Gastroesophageal sphincter (tissue), 4 donors: Measurements from ENCODE around the gene DUSP12. TPM values are rescaled to one million over a fixed set of nuclear protein-coding genes. Genes with fewer than 3 reads are reported as not detected.
"Not testable (repeated sequence)": the region's sequence is repeated elsewhere in the genome, so short reads cannot be mapped to it uniquely, and the experiment has no call there.

ENCODE experiments used
- ATAC-seq: fragments of 150-250 bp; one replicate; pipeline ENCODE4 v1.9.1; 2016; ENCODE audit warnings: mild to moderate bottlenecking, moderate library complexity
- H3K27ac ChIP-seq, 4 donors: fragments of 200-600 bp; sonication (generic) in 3 of 4; 1 replicate in 3 of 4; 2 replicates in 1 of 4; pipeline ENCODE4 v1.5.1; 2016 to 2019
- H3K27me3 ChIP-seq: fragments of 200-600 bp; sonication (generic); one replicate; pipeline ENCODE4 v1.5.1; 2019
- H3K36me3 ChIP-seq, 2 donors: fragments of 200-600 bp; sonication (generic); one replicate each; pipeline ENCODE4 v1.5.1; 2019; ENCODE audit warnings: control low read depth in 1 of 2
- H3K4me1 ChIP-seq, 3 donors: fragments of 200-600 bp; sonication (generic); 1 replicate in 2 of 3; 2 replicates in 1 of 3; pipeline ENCODE4 v1.5.1; 2016 to 2019; ENCODE audit warnings: control low read depth in 2 of 3
- H3K4me3 ChIP-seq, 2 donors: fragments of 200-600 bp; sonication (generic); one replicate each; pipeline ENCODE4 v1.5.1; 2019; ENCODE audit warnings: mild to moderate bottlenecking in 1 of 2, moderate library complexity in 1 of 2
- H3K9me3 ChIP-seq, 3 donors: fragments of 200-600 bp; sonication (generic); one replicate each; pipeline ENCODE4 v1.5.1; 2017 to 2019; ENCODE audit warnings: control low read depth in 2 of 3
- EP300 ChIP-seq: sonication (generic); formaldehyde crosslinking; IDR thresholded peaks from one replicate; pipeline ENCODE4 v1.6.1; 2017; ENCODE audit warnings: antibody characterized with exemption, mild to moderate bottlenecking
- POLR2A ChIP-seq, 2 donors: fragments of 450-650 bp; IDR thresholded peaks; one replicate each; pipeline ENCODE4 v1.6.1; 2017; ENCODE audit warnings: antibody characterized with exemption in 2 of 2, mild to moderate bottlenecking in 2 of 2, moderate library complexity in 1 of 2
- POLR2AphosphoS5 ChIP-seq: sonication (generic); formaldehyde crosslinking; IDR thresholded peaks from one replicate; pipeline ENCODE4 v1.6.1; 2017; ENCODE audit warnings: antibody characterized with exemption
- WGBS, 2 donors: methylation state at CpG; one replicate each; pipeline ENCODE4 v1.1.5; 2018; ENCODE audit warnings: low coverage in 1 of 2; 5-methylcytosine and 5-hydroxymethylcytosine counted together
- total RNA-seq, 4 donors: library from RNA; depleted of rRNA; stranded (reverse); fragments of >200 nt; gene quantifications; one replicate each; pipeline ENCODE4 v1.1.0, GENCODE V29; 2016
- TF ChIP-seq, protein P1 (sequence below), 4 experiments: fragments of 200-600 bp in 2 of 4; fragments of 450-650 bp in 2 of 4; sonication (generic) in 1 of 4; IDR thresholded peaks; one replicate each; pipeline ENCODE4 v1.5.1; 2017 to 2019; ENCODE audit warnings: antibody characterized with exemption in 4 of 4, mild to moderate bottlenecking in 2 of 4, moderate library complexity in 2 of 4

DUSP12 gene
- total RNA-seq, 4 donors from 2014 or later: 16.8 to 31.8 (median 24.7) TPM

GRCh38 chr1:161723459-161724141, 26.0 kb upstream of the DUSP12 start:
- 91% methylated on average over 1 of the region's 8 CpGs; no CpG with 5 or more reads in 1 of the 2 donors for WGBS, 2 donors
- TF ChIP-seq POLR2A (IDR thresholded peaks at IDR 0.05): no peak
- no peak for TF ChIP-seq POLR2AphosphoS5
- TF ChIP-seq, protein P1, sequence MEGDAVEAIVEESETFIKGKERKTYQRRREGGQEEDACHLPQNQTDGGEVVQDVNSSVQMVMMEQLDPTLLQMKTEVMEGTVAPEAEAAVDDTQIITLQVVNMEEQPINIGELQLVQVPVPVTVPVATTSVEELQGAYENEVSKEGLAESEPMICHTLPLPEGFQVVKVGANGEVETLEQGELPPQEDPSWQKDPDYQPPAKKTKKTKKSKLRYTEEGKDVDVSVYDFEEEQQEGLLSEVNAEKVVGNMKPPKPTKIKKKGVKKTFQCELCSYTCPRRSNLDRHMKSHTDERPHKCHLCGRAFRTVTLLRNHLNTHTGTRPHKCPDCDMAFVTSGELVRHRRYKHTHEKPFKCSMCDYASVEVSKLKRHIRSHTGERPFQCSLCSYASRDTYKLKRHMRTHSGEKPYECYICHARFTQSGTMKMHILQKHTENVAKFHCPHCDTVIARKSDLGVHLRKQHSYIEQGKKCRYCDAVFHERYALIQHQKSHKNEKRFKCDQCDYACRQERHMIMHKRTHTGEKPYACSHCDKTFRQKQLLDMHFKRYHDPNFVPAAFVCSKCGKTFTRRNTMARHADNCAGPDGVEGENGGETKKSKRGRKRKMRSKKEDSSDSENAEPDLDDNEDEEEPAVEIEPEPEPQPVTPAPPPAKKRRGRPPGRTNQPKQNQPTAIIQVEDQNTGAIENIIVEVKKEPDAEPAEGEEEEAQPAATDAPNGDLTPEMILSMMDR (IDR thresholded peaks at IDR 0.05): no peak
- TF ChIP-seq EP300: no peak
- Histone ChIP-seq H3K4me1 (peaks cover 0 to 22% (median 4%) of the 10 kb centered on the region in 3 donors), H3K9me3 (no peaks in the 10 kb centered on the region), H3K4me3 (no peak overlapping the region), H3K27me3 (peaks cover 36% of the 10 kb centered on the region), H3K27ac (no peak overlapping the region), H3K36me3 (no peaks in the 10 kb centered on the region)
- ATAC-seq: no peak

DNA sequence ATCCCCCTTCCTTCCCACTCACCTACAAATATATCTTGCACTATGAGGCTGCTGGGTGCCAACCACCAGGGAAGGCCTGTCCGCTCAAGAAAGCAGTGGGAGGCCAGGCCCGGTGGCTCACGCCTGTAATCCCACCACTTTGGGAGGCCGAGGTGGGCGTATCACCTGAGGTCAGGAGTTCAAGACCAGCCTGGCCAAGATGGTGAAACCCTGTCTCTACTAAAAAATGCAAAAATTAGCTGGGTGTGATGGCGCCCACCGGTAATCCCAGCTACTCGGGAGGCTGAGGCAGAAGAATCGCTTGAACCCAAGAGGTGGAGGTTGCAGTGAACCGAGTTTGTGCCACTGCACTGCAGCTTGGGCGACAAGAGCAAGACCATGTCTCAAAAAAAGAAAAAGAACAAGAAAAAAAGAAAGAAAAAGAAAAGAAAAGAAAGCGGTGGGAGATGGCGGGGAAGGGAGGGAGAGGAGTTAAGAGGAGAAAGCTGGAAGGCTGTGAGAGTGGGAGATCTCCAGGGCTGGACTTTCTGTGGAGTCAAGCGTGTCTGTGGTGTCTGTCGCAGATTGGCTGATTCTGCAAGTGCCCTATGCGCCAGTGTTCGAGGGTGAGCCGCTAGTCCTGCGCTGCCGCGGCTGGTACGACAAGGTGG, 24.2 kb upstream of the DUSP12 start:
- H3K36me3 ChIP-seq, H3K9me3 ChIP-seq, ATAC-seq: not testable (repeated sequence)
- H3K27me3 ChIP-seq: peaks cover 25% of the 10 kb centered on the region
- WGBS, 2 donors: 5 to 58% methylated on average over 8 to 11 of the region's 22 CpGs
- peak overlapping the region in 3 of 4 donors; percentile 82 to 85 (median 84) for H3K27ac ChIP-seq
- H3K4me3 ChIP-seq: peak overlapping the region; percentile 68 to 87
- peaks cover 0 to 22% (median 4%) of the 10 kb centered on the region in 3 donors for H3K4me1 ChIP-seq

DNA sequence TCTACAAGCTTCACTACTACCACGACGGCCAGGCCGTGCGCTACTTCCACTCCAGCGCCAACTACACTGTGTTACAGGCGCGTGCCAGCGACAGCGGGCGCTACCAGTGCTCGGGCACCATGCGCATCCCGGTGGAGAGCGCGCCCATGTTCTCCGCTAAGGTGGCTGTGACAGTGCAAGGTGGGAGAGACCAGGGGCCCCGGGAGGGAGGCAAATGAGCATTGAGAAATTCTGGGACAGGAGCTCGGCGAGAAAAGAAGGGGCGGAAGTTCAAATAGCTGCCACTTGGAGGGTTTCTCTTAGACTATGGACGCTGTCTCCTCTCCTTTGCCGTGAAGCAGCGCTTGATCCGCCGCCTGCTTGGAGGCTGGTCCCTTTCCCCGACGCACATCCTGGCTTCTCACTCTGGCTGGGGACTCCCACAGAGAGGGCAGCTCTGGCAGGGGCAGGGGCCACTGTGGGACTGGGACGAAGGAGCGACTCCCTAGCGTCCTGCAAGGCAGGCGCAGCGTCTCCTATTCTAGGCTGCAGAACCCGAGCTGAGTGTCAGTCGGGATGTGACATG, 23.6 kb upstream of the DUSP12 start:
- 0 to 3% methylated on average over 4 to 8 of the region's 34 CpGs for WGBS, 2 donors
- Histone ChIP-seq H3K27ac (peak overlapping the region in 3 of 4 donors; percentile 82 to 85 (median 84)), H3K9me3 (no peaks in the 10 kb centered on the region), H3K27me3 (peaks cover 23% of the 10 kb centered on the region), H3K4me3 (peak overlapping the region; percentile 68 to 87), H3K36me3 (no peaks in the 10 kb centered on the region), H3K4me1 (peaks cover 0 to 22% (median 4%) of the 10 kb centered on the region in 3 donors)
- TF ChIP-seq POLR2A (IDR thresholded peaks at IDR 0.05): no peak
- TF ChIP-seq, protein P1 (IDR thresholded peaks at IDR 0.05): peak in 3 of 4 experiments; percentile 34 to 46 (median 34)
- ATAC-seq: peak; percentile 41

DNA sequence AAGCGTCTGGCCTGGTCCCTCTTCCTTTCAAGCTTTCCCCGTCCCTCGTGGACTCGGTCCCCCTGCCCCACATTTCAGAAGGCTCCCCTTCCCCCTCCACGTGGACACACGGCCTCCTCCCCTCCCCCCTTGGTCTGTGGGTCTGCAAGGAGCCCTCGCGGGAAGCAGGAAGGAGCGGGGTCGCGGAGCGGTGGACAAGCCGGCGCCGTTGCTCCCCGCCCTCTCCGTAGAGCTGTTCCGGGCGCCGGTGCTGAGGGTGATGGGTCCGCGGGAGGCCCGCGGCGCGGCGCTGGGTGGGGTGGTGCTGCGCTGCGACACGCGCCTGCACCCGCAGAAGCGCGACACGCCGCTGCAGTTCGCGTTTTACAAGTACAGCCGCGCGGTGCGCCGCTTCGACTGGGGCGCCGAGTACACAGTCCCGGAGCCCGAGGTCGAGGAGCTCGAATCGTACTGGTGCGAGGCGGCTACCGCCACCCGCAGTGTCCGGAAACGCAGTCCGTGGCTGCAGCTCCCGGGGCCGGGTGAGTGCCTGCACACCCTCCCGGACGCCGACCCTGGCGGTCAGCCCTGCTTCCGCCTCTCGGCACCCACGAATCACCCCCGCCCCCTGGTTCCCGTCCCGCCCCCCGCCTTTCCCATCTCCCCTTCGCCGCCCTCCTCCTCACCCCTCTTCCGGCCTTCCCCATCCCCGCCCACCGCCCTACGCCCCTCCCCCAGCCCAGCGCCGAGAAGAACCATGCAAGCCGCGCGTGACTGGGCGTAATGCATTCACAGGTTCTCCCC, 22.9 kb upstream of the DUSP12 start:
- no CpG with 5 or more reads among the region's 83 CpGs for WGBS, 2 donors
- Histone ChIP-seq H3K36me3 (no peaks in the 10 kb centered on the region), H3K27ac (peak overlapping the region in 3 of 4 donors; percentile 82 to 85 (median 84)), H3K27me3 (peaks cover 17% of the 10 kb centered on the region), H3K4me1 (peaks cover 0 to 22% (median 4%) of the 10 kb centered on the region in 3 donors), H3K4me3 (peak overlapping the region; percentile 68 to 87), H3K9me3 (no peaks in the 10 kb centered on the region)
- peak; percentile 87 for ATAC-seq
- TF ChIP-seq POLR2A (IDR thresholded peaks at IDR 0.05): peak; percentile 64 to 73
- TF ChIP-seq, protein P1 (IDR thresholded peaks at IDR 0.05): peak in 1 of 4 experiments; percentile 29
- no peak for TF ChIP-seq EP300
